SK-N-SH treated with all-trans-retinoic acid at 6 μM for 48 hours (cell line): ENCODE measurements around the gene RERE.

ENCODE experiments used
- CREB5 ChIP-seq: fragments of 250-450 bp; sonication (Bioruptor Pico); IDR thresholded peaks from 2 replicates; pipeline ENCODE4 v1.5.1; 2020; ENCODE audit warnings: low read depth, mild to moderate bottlenecking, moderate library complexity
- ESRRG ChIP-seq: fragments of 250-450 bp; sonication (Bioruptor Pico); IDR thresholded peaks from 2 replicates; pipeline ENCODE4 v1.6.1; 2021; ENCODE audit warnings: mild to moderate bottlenecking
- PATZ1 ChIP-seq: fragments of 250-450 bp; sonication (Bioruptor Pico); IDR thresholded peaks from 2 replicates; pipeline ENCODE4 v1.8.0; 2020; ENCODE audit warnings: mild to moderate bottlenecking, moderate library complexity, borderline replicate concordance
- POU6F1 ChIP-seq: fragments of 250-450 bp; sonication (Bioruptor Pico); IDR thresholded peaks from 2 replicates; pipeline ENCODE4 v1.8.0; 2021; ENCODE audit warnings: low read depth, mild to moderate bottlenecking, moderate library complexity, borderline replicate concordance
- PPARA ChIP-seq: fragments of 250-450 bp; sonication (Bioruptor Pico); IDR thresholded peaks from 2 replicates; pipeline ENCODE4 v1.5.0; 2020; ENCODE audit warnings: mild to moderate bottlenecking, borderline replicate concordance
- ZFP30 ChIP-seq: fragments of 450-650 bp; formaldehyde crosslinking; IDR thresholded peaks from 2 replicates; pipeline ENCODE4 v1.5.0; 2022; ENCODE audit warnings: mild to moderate bottlenecking, moderate library complexity

- no peak for TF ChIP-seq ZFP30 (CRISPR knock-in tag)
- TF ChIP-seq PPARA (CRISPR knock-in tag) = no peak
- TF ChIP-seq CREB5 (CRISPR knock-in tag) = no peak
- no peak for TF ChIP-seq PATZ1 (CRISPR knock-in tag)
- TF ChIP-seq POU6F1 (CRISPR knock-in tag) = no peak
- no peak for TF ChIP-seq ESRRG (CRISPR knock-in tag)
These were observed 69.3 kb downstream of the RERE start for GRCh38 chr1:8747879-8748825.
